ENCODE data around the gene CYFIP1.

GRCh38 chr15:22861161-22861560 is 119.0 kb downstream of the CYFIP1 start:
- TF ChIP-seq NR1H2 (CRISPR knock-in tag; IDR thresholded peaks at IDR 0.05; ENCODE audit: borderline replicate concordance, low read depth) (no peak), CTCF (CRISPR knock-in tag; IDR thresholded peaks at IDR 0.05) (no peak), PRPF4 (IDR thresholded peaks at IDR 0.05; ENCODE audit: low read depth, low read length, poor library complexity, severe bottlenecking) (no peak), TAF1 (CRISPR knock-in tag; IDR thresholded peaks at IDR 0.05) (no peak), MXI1 (IDR thresholded peaks at IDR 0.05; ENCODE audit: borderline replicate concordance, low read depth, low read length) (no peak), ZNF331 (CRISPR knock-in tag; IDR thresholded peaks at IDR 0.05) (no peak), ZNF710 (CRISPR knock-in tag; IDR thresholded peaks at IDR 0.05; ENCODE audit: borderline replicate concordance) (no peak), EP300 (IDR thresholded peaks at IDR 0.05; ENCODE audit: low read depth in 2 of 2, low read length in 2 of 2) (no peak), EP300 (CRISPR knock-in tag; IDR thresholded peaks at IDR 0.05; ENCODE audit: borderline replicate concordance) (no peak), ZNF3 (CRISPR knock-in tag; IDR thresholded peaks at IDR 0.05) (no peak), RAD21 (CRISPR knock-in tag; IDR thresholded peaks at IDR 0.05) (no peak), SP5 (CRISPR knock-in tag; IDR thresholded peaks at IDR 0.05; ENCODE audit: borderline replicate concordance, low read depth) (no peak), ZBTB40 (IDR thresholded peaks at IDR 0.05) (no peak), ZBTB40 (CRISPR knock-in tag; IDR thresholded peaks at IDR 0.05) (no peak), NFYB (CRISPR knock-in tag; IDR thresholded peaks at IDR 0.05) (no peak)
